GM18511 (cell line): ENCODE measurements around the gene SPEF2.
A peak's percentile ranks its signal among the peaks of the same experiment; 100 is the strongest.

Experiments used
- ATAC-seq: cut with Tn5 transposase; IDR thresholded peaks from one replicate; pipeline ENCODE4 v1.9.1; 2021; ENCODE audit warnings: mild to moderate bottlenecking, moderate library complexity; ENCODE audit not compliant: unreplicated experiment

Gene SPEF2

GRCh38 chr5:35780236-35780635, 162.6 kb downstream of the SPEF2 start:
- no peak for ATAC-seq

DNA sequence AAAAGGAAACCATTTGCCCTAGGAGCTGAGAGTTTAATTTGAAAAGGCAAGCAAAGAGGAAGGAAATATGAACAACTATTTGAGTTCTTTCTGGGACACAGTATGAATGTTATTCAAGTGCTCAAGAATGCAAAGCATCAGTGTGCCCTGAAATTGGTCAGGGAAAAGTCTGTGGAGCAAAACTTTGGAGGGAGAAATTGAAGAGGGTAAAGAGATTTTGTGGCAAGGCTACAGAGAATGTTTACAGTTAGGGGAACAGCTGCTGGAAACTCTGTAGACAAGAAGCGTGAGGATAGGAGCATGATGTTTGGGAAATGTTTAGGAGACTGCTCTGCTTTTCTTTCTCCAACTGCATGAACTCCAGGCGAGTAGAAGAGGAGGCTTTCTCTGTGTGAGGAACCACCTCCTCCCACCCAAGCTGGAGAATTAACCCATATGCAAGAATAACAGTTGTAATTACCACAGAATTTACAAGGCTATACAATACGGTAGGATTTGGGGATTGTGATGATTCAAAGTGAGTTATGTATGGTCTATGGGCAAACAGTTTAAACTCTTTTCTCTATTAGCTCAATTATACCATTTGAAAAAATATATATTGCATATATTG, 163.6 kb downstream of the SPEF2 start:
- no peak for ATAC-seq

DNA sequence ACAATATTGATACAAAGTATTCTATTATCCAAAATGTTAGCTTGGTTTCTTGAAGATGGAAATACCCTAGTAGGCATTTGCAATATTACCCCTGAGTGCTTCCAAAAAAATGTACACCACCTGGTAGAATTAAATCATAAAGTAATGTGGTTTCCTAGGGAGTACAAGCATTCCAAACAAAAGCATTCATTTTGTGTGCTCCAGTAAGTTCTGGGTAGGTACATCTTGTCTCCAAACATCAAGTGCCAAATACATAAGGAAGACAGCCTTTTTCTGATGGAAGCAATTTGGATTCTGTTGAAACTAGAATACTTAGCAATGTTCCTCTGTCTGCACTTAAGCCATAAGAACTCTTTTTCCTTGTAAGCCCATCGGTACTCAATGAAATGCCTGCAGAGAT, 165.9 kb downstream of the SPEF2 start:
- no peak for ATAC-seq

DNA sequence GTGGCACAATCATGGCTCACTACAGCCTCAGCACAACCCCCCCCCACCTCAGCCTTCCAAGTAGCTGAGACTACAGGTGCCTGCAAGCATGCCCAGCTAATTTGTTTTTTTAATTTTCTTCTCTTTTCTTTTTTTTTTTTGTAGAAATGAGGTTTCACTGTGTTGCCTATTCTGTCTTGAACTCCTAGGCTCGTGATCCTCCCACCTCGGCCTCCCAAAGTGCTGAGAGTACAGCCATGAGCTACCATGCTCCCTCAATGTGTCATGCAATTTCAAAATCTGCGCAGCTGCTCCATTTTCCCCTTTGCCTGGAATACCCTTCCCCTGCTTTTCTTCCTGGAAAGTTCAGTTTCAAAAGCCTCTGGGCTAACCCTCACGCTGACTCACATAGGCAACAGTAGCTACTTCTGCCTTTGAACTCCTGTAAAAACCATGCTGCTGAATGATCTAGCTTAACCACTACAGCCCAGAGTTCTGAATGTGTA, 168.0 kb downstream of the SPEF2 start:
- no peak for ATAC-seq

DNA sequence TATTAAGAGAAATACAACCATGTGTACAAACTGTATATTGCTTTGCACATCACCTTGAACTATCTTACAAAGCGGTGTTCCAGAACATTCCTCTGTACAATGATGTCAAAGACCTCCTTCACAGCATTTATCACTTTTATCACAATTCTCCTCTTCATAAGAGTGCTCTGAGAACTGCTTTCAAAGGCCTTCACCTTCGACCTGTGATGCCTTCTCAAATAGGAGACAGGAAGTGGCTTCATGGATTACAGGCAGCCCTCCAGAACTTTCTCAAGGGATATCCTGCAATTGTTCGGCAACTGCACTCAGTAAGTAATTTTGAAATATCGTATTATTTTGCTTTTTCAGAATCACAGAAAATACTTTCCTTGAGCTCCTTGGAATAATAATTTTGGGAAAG, 171.1 kb downstream of the SPEF2 start:
- ATAC-seq = no peak

GRCh38 chr5:35789732-35790456, 172.2 kb downstream of the SPEF2 start:
- ATAC-seq = no peak

DNA sequence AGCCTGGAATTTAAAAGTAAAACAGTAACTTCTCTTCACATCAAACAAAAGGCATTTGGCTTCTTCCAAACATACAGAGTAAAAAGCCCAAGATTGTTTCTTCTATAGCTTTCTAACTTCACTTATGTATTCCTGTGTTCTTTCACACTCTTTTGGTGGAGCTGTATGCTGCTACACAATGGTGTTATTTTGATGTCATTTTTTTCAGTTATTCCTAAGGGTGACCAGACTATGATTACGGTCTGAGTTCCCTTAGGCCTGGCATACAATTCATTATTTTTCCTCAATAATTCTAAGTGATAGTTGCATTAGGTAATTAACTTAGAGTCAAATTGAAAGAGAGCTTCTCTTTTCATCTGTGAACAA, 172.8 kb downstream of the SPEF2 start:
- ATAC-seq = no peak

GRCh38 chr5:35794328-35794619, 176.6 kb downstream of the SPEF2 start:
- ATAC-seq = no peak

DNA sequence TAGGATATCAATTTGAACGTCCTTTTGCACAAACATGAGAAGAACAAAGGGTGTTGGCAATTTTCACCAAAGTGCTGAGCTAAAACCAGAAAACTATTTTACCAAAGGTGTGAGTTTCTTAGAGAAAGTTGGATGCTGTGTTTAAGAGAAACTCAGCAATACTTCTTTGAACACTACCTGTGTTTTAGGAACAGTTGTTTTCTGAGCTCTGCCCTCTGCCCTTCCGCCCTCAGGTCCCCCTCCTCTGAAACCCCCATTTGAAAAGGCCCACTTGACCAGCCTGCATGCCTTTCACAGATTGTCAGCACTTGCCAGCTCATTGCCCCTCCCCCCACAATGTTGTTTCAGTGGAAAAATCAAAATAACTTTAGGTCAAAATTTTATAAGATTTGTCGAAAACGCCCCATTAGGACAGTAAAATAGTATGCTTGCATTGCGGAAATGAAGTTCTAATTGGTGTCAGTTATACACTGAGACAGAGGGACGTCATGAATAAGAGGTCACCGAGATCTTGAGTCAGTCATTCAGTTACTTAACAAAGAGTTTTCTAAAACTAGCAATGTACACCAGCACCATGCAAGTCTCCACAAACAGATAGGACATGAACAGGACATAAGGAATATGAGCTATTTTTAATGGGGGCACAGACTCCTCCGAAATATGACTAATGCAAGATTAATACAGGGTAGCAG, 177.2 kb downstream of the SPEF2 start:
- no peak for ATAC-seq

- ATAC-seq = no peak
Observed at GRCh38 chr5:35799181-35799580, 181.5 kb downstream of the SPEF2 start.

DNA sequence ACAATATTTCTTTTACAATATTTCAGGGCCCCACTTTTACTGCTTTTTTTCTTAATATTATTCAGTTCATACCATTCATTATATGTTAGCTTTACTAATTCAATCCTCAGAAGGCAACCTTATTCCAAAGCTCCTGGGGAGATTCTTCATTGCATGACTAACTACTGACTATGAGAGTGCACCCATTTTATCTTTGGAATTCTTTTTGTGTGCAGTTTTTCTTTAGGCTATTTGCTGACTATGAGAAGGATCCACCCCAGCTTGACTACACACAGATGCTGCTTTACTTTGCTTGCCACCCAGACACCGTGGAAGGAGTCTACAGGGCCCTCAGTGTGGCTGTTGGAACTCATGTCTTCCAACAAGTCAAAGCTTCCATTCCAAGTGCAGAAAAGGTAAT, 182.1 kb downstream of the SPEF2 start:
- no peak for ATAC-seq

- no peak for ATAC-seq
Observed at GRCh38 chr5:35803191-35803651, 185.6 kb downstream of the SPEF2 start.

- no peak for ATAC-seq
Observed at GRCh38 chr5:35804201-35804653, 186.6 kb downstream of the SPEF2 start.

DNA sequence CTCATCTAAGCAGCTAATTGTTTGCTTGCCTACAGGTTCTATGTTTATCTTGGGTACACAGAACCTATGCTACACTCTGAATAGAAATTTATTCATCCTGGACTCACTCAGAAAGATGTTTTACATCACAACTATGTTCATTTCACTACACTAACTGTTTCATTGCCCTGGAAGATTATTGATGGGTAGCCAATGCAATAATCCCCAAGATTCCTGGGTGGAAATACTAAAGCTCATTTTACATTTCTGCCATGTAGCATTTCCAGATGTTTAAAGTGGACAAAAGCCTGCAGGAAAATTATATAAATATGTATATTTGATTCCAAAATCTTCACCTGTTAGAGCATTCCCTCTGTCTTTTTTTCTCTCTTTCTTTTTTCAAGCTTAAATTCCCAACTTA, 187.2 kb downstream of the SPEF2 start:
- no peak for ATAC-seq

DNA sequence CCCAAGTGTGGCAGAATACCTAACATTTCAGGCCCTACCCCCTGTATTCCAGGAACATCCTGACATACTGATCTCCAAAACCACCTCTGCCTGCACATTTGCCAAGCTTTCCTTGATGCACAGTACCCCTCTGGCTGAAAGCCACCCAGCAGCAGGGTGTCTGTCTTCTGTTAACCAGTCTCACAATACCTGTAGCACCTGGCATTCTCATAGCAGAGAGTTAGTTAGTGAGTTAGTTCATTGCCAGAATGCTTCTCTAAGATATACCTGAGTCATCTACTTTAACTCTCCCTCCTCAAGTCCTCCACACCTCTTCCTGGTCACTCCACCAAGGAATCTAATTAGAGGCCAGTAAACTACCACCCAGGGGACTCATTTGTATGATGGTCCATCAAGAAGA, 192.9 kb downstream of the SPEF2 start:
- no peak for ATAC-seq

- ATAC-seq = no peak
Observed at GRCh38 chr5:35811108-35811741, 193.6 kb downstream of the SPEF2 start.

DNA sequence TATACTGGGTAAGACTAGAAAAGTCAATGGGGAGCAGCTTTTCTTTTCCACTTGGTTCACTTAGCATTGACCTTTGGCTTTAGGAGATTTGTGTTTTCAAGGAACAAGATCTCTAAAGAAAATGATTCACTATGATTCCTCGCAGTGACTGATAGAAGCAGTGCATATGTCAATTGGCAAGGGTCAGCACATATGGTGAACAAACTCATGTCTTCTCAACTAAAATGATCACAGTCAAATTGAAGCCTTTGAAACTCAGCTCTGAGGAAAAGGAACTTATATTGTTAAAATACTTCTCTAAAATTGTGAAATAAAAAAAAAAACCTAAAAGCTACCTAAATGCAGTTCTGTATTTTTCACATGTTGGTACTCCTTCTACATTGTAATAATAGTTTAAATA, 195.9 kb downstream of the SPEF2 start:
- ATAC-seq = no peak

GRCh38 chr5:35815089-35815936, 197.7 kb downstream of the SPEF2 start:
- peak; percentile 77 for ATAC-seq

GRCh38 chr5:35816881-35817521, 199.3 kb downstream of the SPEF2 start:
- ATAC-seq = no peak

- ATAC-seq = no peak
Observed at GRCh38 chr5:35819026-35819425, 201.4 kb downstream of the SPEF2 start.
